ENCODE measurements around the gene ABCB6.

Gene ABCB6

GRCh38 chr2:219186754-219187456, 31.9 kb downstream of the ABCB6 start:
- no peak for DNase-seq (ENCODE audit: low read depth in 2 of 2, low spot score in 1 of 2)

DNA sequence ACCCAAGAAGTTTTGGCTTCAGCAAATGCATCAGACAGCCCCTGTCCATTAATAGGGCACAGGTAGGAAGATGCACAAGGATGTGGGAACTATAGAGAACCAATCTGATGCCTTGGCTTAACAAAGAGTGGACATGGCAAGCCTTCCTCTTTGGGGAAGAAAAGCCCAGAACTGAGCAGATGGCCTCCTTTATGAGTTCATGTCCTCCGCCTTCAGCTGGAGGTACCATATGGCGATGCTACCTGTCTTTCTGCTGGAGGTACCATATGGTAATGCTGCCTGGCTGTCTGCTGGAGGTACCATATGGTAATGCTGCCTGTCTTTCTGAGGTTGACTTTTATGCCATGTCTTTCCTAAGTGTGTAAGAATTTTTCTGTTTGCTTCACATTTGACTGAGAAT, 34.6 kb downstream of the ABCB6 start:
- DNase-seq (ENCODE audit: low read depth in 2 of 2, low spot score in 1 of 2), result no peak

DNA sequence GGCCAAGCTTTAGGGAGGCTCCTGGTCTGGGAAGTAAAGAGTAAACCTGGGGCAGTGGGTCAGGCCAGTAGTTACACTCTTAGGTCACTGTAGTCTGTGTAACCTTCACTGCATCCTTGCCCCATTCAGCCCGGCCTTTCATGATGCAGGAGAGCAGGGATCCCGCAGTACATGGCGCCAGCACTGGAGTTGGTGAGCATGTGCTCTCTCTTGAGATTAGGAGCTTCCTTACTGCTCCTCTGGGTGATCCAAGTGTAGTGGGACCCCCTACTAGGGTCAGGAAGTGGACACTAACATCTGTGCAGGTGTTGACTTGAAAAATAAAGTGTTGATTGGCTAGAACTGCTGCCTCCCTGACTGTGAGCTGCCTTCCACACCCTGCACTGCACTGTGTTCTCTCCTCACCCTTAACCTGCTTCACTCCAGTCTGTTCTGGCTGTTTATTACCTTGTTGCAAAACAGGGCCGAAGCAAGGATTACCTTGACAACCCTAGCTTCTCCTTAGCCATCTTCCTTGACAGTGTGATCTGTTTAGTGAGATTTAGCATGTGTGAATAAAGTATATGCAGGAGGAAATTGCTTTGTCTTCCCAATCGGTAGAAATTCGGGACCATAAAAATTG, 35.5 kb downstream of the ABCB6 start:
- DNase-seq (ENCODE audit: low read depth in 2 of 2, low spot score in 1 of 2), result no peak

- no peak for DNase-seq (ENCODE audit: low read depth in 2 of 2, low spot score in 1 of 2)
These were observed 36.2 kb downstream of the ABCB6 start for GRCh38 chr2:219182331-219183150.

DNA sequence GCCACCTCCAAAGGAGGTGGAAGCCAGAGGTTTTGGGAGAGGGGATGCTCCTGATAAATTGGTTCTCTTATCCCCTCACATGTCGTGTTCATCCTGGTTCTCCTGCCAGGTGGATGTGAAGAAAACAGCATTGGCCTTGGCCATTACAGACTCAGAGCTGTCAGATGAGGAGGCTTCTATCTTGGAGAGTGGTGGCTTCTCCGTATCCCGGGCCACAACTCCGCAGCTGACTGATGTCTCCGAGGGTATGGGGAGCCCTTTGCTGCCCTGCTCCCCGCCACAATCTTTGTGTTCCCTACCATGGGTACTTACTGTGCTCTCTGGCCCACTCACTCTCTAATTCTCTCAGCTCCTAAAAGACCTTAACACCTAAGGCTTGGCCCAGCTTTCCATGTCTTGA, 37.2 kb downstream of the ABCB6 start:
- DNase-seq (ENCODE audit: low read depth in 2 of 2, low spot score in 1 of 2), result no peak

- DNase-seq (ENCODE audit: low read depth in 2 of 2, low spot score in 1 of 2), result no peak
These were observed 37.8 kb downstream of the ABCB6 start for GRCh38 chr2:219180961-219181360.

DNA sequence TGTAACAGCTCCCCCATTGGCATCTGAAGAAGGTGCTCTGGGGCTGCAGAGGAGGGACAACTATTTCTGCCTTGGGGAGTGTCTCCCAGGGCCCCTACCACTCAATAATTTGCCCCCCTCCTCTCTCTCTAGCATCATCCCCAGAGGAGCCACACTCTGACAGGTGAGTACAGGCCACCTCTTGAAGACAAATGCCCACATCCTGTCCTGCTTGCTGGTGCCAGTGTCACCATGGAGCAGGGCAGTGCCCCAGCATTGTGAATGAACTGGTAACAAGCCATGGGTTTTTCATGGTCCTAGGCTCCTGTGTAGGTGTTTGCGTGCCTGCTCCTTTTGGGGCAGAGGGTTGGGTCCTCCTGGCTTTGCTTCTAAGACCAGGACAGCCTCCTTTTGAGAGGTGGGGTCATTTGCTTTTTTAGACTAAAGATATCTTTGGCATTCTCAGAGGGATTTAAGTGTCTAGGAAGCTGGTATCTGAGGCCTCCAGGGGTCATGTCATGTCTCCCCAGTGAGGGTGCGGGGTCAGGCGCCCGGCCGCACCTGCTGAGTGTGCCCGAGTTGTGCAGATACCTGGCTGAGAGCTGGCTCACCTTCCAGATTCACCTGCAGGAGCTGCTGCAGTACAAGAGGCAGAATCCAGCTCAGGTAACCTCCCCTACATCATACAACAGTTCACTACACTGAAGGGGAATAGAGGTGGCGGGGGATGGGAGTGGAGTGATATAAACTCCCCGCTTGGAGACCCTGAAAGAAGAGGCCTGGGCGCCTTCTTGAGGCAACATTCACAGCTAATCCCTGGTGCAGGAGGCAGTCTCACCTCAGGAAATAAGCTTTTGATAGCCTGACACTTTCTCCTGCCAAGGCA, 38.9 kb downstream of the ABCB6 start:
- DNase-seq (ENCODE audit: low read depth in 2 of 2, low spot score in 1 of 2), result no peak

DNA sequence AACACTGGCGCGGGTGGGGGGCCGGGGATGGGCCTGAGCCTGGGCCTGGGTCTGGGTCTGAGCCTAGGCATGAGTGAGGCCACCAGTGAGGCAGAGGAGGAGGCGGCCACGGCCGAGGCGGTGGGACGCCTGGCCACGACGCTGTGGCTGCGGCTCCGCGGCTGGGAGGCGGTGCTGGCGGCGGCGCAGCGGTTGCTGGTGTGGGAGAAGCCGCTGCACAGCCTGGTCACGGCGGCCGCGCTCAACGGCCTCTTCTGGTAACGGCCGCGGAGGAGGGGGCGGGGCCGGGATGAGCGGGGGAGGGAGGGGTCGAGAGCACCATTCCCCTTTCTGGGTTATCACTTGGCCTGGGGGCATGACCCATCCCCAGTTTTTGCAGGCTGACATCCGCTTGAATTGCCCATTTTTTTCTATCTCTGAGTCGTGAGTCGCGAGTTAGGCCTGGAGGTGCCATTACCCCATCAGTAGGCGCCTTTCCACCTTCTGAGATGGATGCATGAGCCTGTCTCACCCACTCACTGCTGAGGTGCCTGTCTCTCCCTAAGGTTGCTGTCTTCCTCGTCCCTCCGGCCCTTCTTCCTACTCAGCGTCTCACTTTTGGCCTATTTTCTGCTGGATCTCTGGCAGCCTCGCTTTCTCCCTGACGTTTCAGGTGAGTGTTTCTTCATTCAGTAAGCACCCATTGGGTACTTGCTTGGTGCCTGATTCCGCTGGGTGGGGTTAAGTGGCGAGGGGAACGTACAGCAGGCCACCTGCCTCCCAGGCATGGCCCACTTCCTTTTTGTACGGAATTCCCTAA, 40.2 kb downstream of the ABCB6 start:
- DNase-seq (ENCODE audit: low read depth in 2 of 2, low spot score in 1 of 2), result no peak

DNA sequence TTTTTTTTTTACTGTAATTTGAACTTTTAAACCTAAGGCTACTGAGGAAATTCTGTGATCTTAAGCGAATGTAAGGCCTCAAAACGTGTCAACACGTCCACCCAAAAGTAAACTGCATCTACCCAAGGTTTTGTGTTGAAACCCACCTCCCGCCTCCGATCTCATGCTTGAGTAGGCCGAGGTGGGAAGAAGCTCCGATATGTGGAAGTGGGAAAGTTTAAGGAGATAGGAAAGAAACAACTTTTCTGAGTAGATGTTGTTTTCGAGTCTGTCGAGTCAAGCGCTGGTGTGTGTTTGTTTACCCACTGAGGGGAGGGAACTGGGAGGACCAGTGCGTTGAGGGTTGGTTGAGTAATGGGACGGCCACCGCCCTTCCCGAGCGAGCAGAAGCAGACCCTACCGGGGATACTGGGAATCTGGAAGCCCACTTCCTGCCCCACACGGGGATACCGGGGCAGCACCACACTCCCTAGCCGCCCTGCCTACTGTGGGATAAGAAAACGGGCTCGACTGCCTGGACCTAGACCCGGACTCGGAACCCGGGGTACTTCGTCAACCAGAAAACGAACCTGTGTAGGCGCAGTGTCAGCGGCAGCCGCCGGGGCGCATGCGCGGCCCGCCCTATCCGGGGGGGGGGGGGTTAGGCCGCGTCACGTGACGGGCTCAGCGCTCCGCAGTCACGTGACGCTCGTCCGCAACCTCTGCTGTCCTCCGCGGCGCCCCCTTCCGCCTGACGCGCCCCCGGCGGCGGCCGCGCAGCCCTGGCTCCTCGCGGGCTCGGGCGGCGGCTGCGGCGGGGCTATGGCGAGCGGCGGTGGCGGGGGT, 41.0 kb downstream of the ABCB6 start, which contains the start of gene RETREG2:
RETREG2 (plus strand) TSS at position 724 of the 825 bp plus-strand sequence; CDS start at position 802, 78 bp downstream.
- DNase-seq (ENCODE audit: low read depth in 2 of 2, low spot score in 1 of 2), result peak; percentile 40 to 61

GRCh38 chr2:219176818-219177551, 41.8 kb downstream of the ABCB6 start, which contains the start of gene CNPPD1:
CNPPD1 (minus strand) TSS chr2:219176925; CDS start chr2:219176828, 97 bp downstream.
- DNase-seq (ENCODE audit: low read depth in 2 of 2, low spot score in 1 of 2), result peak; percentile 48 to 67

GRCh38 chr2:219175928-219176817, 42.6 kb downstream of the ABCB6 start:
- DNase-seq (ENCODE audit: low read depth in 2 of 2, low spot score in 1 of 2), result no peak

DNA sequence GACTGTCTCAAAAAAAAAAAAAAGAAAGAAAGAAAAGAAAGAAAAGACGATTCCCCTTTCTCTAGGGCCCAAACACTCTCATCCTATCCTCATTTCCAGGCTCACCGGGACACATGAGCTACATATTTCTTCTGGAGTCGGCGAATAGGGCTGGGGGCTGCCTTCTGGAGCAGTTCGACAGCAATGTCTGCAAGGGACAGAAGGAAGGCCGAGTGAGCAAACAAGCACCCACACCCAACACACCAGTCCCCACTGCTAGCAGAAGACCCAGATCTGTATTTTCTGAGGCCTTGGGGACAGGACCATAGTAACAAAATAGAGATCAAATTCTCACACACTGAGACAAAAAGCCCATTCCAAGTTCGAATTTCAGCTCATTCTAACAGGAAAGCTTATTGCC, 43.3 kb downstream of the ABCB6 start:
- no peak for DNase-seq (ENCODE audit: low read depth in 2 of 2, low spot score in 1 of 2)

GRCh38 chr2:219174801-219175200, 44.0 kb downstream of the ABCB6 start:
- no peak for DNase-seq (ENCODE audit: low read depth in 2 of 2, low spot score in 1 of 2)

GRCh38 chr2:219174146-219174545, 44.6 kb downstream of the ABCB6 start:
- DNase-seq (ENCODE audit: low read depth in 2 of 2, low spot score in 1 of 2), result no peak

- no peak for DNase-seq (ENCODE audit: low read depth in 2 of 2, low spot score in 1 of 2)
These were observed 45.6 kb downstream of the ABCB6 start for GRCh38 chr2:219173176-219173575.

DNA sequence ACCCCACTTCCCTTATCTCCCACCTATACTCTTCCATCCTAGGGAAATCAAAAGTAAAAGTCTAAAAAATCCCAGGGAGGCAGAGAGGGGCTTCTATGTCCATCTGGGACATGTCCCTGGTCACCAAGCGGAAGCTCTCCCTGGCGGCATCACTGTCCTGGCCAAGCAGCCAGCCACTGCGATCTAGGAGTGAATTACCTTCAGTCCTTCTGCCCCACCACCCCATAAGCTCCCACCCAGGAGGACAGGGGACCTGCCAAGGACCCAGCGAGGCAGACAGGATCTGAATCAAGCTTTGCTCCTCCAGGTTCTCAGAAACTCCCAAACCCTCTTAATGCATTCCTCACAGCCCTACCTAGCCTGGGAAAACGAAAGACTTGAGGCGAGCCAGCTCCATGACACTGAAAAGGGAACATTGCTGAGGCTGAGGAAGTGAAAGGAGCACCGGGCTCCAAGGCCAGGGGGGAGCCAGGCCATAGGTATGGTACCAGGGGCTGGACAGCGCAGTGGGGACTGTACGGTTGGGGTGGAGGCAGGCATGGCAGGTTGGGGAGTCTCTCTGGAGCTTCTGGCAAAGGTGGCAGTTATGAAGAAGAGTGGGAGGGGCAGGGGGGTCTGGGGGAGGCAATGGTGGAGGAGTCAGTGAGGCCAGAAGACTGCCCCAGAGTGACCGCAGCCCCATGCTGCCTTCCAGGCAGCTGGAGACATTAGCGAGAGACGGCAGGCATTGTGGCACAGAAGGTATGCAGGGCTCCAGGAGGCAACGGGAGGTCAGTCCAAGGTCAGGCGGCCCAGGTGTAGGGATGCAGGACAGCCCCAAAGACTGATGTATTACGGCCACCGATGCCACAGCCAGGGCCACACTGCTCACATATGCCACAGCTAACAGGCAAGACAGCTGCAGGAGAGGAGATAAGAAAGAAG, 46.3 kb downstream of the ABCB6 start:
- DNase-seq (ENCODE audit: low read depth in 2 of 2, low spot score in 1 of 2), result no peak

All from stimulated activated CD8-positive, alpha-beta memory T cell treated with anti-CD3 and anti-CD28 coated beads, Interleukin-4, amount 100 ng/mL, for 4 hours (primary cell).